Measurements from ENCODE around the gene PHF3.
A peak's percentile ranks its signal among the peaks of the same experiment; 100 is the strongest.

PHF3 gene

DNA sequence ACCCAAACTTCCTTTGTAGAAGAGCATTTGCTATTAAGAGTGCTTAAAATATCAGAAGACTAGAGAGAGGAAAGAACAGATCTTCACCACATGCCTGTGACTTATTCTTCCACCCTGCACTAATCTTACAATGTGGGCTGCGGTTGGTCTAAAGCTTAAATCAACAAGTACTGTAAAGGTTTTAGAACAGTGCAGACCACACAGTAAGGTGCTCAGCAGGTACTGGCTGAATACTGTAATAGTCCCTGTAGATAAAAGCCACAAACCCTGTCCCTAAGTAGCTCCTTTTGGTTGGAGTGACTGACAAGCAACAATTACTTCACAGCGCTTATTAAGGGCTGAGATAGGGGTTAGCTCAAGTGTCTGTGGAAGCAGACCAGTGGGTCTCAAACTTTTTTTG is 972 bp upstream of the PHF3 start:
- no peak for DNase-seq (ENCODE audit: low read depth)
- TF ChIP-seq, protein P1, sequence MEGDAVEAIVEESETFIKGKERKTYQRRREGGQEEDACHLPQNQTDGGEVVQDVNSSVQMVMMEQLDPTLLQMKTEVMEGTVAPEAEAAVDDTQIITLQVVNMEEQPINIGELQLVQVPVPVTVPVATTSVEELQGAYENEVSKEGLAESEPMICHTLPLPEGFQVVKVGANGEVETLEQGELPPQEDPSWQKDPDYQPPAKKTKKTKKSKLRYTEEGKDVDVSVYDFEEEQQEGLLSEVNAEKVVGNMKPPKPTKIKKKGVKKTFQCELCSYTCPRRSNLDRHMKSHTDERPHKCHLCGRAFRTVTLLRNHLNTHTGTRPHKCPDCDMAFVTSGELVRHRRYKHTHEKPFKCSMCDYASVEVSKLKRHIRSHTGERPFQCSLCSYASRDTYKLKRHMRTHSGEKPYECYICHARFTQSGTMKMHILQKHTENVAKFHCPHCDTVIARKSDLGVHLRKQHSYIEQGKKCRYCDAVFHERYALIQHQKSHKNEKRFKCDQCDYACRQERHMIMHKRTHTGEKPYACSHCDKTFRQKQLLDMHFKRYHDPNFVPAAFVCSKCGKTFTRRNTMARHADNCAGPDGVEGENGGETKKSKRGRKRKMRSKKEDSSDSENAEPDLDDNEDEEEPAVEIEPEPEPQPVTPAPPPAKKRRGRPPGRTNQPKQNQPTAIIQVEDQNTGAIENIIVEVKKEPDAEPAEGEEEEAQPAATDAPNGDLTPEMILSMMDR (IDR thresholded peaks at IDR 0.05; ENCODE audit: low read depth, low read length, missing control alignments), result no peak
- H3K4me3 ChIP-seq (ENCODE audit: low read depth, low read length), result no peak overlapping the region

DNA sequence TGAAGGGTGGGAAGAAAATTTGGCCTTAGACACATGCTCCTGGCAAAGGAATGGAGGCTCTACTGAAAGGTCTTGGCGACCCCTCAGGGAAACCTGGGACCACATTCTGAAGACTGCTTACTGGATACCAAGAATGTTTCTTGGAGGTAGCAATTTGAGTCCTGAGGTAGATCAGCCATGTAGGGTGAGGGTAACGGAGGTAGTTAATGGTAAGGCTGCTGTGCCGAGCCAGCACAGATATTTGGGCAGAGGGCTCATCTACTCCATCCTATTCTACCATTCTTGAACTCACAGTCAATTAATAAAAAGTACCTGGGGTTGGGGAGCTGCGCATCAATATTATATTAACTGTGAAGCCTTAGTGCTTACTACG is 401 bp upstream of the PHF3 start:
- TF ChIP-seq, protein P1 (IDR thresholded peaks at IDR 0.05; ENCODE audit: low read depth, low read length, missing control alignments), result no peak
- no peak for DNase-seq (ENCODE audit: low read depth)
- peak overlapping the region; percentile 97 for H3K4me3 ChIP-seq (ENCODE audit: low read depth, low read length)

DNA sequence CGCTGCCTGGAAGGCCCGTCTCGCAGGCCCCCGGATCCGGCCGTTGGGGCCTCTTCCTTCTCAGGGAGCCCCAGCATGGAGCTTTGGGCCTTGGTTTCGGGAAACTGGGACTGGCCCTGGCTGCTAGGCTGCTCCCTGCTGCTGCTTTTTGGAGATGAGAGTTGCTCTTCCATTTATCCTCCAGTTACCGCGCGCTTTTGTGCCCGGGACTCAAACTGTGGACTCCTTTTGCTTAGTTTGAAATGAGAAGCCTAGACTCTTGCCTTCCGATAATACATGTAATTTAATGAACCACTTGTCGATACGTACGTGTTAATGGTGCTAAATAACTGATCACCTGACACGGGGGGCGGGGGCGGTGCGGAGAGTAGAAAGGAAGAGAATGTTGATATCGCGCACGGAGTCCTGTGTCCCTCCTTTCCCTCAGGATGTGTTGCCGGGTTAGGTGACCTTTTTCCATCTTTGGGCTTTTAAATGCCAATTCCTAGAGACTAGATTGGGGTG is 968 bp downstream of the PHF3 start:
- peak; percentile 13 for DNase-seq (ENCODE audit: low read depth)
- TF ChIP-seq, protein P1 (IDR thresholded peaks at IDR 0.05; ENCODE audit: low read depth, low read length, missing control alignments), result no peak

DNA sequence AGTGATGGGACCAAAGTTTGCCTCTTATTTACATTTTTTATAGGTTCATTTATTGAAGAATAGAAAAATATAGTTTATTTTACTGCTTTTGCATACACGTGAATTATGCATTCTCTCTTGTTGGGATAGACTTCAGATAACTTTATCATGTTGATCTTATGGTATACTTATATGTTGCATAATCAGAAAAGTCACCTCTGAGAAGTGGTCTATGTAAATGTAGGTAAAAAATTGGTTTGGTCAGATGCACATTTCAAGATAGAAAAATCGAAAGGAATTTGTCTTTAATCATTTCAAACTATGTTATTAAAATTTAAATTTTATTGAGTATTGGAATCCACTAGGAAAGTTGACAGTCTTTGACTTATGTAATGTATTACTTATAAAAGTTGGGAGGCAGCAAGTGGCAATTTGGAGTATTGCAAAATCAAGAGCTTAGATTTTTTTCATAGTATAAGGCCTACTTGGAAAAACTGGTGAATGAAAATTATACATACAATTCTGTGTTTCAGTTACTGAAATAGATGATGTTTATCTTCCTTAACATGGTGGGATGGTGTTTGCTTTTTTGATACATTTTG is 2.4 kb downstream of the PHF3 start:
- TF ChIP-seq, protein P1 (IDR thresholded peaks at IDR 0.05; ENCODE audit: low read depth, low read length, missing control alignments), result no peak
- DNase-seq (ENCODE audit: low read depth), result no peak
- H3K4me3 ChIP-seq (ENCODE audit: low read depth, low read length), result peak overlapping the region; percentile 97; the same call in 1 of the 2 replicates

More for the DNA sequence above, 968 bp downstream of the PHF3 start:
- H3K4me3 ChIP-seq (ENCODE audit: low read depth, low read length), result peak overlapping the region; percentile 97

DNA sequence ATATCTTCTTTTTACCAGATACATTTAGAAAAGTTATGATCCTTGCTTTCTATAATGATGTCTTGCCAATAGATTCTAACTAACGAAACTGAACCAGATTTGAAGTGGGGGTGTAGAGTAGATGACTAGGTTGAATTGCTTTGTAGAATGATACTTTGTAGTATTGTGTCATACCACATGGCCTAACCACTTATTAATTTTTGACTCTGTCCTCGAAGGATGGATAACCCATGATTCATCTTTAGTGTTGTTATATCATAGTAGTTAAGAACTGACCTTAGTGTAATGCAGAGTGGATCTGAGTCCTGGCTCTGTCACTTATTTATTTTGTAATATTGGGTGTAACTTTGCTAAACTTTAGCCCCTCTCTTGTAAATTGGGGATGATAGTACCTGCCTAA is 4.5 kb downstream of the PHF3 start:
- DNase-seq (ENCODE audit: low read depth), result no peak
- no peak overlapping the region for H3K4me3 ChIP-seq (ENCODE audit: low read depth, low read length)
- TF ChIP-seq, protein P1 (IDR thresholded peaks at IDR 0.05; ENCODE audit: low read depth, low read length, missing control alignments), result no peak

DNA sequence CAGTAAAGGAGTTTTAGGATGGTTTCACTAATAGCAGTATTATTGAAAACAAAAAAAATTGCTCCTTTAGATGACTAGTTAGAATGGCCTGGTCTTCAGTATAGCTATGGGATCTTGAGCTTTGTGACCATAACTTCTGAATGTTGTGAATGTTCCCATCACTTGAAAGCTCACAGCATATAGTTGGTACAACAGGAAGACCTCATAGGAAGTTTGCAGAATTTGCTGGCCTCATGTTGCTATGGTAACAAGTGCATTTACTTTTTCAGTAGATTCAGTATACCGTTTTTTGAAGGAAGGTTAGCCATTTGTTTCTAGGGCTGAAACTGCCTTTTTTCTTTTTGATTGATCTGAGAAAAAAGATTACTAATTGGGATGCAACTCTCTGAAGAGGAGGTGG is 8.3 kb downstream of the PHF3 start:
- no peak overlapping the region for H3K4me3 ChIP-seq (ENCODE audit: low read depth, low read length)
- TF ChIP-seq, protein P1 (IDR thresholded peaks at IDR 0.05; ENCODE audit: low read depth, low read length, missing control alignments), result no peak
- DNase-seq (ENCODE audit: low read depth), result no peak
